Lower lobe of right lung (tissue), 2 donors: Measurements from ENCODE around the gene GALT. TPM values are rescaled to one million over a fixed set of nuclear protein-coding genes. Genes with fewer than 3 reads are reported as not detected.

Source experiments
- ATAC-seq, 2 donors: fragments of 200-7000 bp; cut with Tn5 transposase; one replicate each; pipeline ENCODE4 v1.9.1; 2020 to 2022; ENCODE audit warnings: mild to moderate bottlenecking in 2 of 2, moderate library complexity in 2 of 2
- DNase-seq: peaks from one replicate; pipeline ENCODE4 v3.0.0-alpha.2; 2020
- H3K27ac ChIP-seq: fragments of 200-600 bp; one replicate; pipeline ENCODE4 v1.8.0; 2022
- H3K27me3 ChIP-seq: fragments of 200-600 bp; one replicate; pipeline ENCODE4 v1.8.0; 2022; ENCODE audit warnings: low read depth
- H3K36me3 ChIP-seq: fragments of 200-600 bp; one replicate; pipeline ENCODE4 v1.8.0; 2022; ENCODE audit warnings: mild to moderate bottlenecking
- H3K4me1 ChIP-seq: fragments of 200-600 bp; one replicate; pipeline ENCODE4 v1.8.0; 2022
- H3K4me3 ChIP-seq: fragments of 200-600 bp; one replicate; pipeline ENCODE4 v1.8.0; 2022; ENCODE audit warnings: mild to moderate bottlenecking
- H3K9me3 ChIP-seq: fragments of 200-600 bp; one replicate; pipeline ENCODE4 v1.8.0; 2022
- CTCF ChIP-seq: fragments of 200-600 bp; IDR thresholded peaks from one replicate; pipeline ENCODE4 v1.8.0; 2022; ENCODE audit warnings: antibody characterized with exemption, mild to moderate bottlenecking
- intact Hi-C: fragments of 100-400 bp; cut with DNase I; formaldehyde crosslinking; loops from one replicate; pipeline ENCODE4 v1.11.0; 2022
- total RNA-seq: library from RNA; stranded (reverse); fragmentation: NEBNext Ultra II Directional; extraction: Animal tissue kit (Norgen Biotek cat#: 25700); gene quantifications from one replicate; pipeline ENCODE4 v1.2.1, GENCODE V29; 2021
- donor health status: DM: no; HTN: yes; CAD: no; lungs with severe emphysema.

Gene GALT
- total RNA-seq, 1 donor from 2014 or later = 51.3 TPM

- Histone ChIP-seq H3K4me3 (no peak overlapping the region), H3K4me1 (peaks cover 28% of the 10 kb centered on the region), H3K27ac (no peak overlapping the region), H3K36me3 (peaks cover 2% of the 10 kb centered on the region), H3K27me3 (peaks cover 71% of the 10 kb centered on the region), H3K9me3 (no peaks in the 10 kb centered on the region)
- ATAC-seq (no peak), DNase-seq (no peak)
- intact Hi-C loops = no loop called here
- TF ChIP-seq CTCF = no peak
Observed at GRCh38 chr9:34623374-34624235, 22.9 kb upstream of the GALT start.

- intact Hi-C loops = no loop called here
Observed at GRCh38 chr9:34624475-34625185, 21.8 kb upstream of the GALT start.

GRCh38 chr9:34625186-34625486 is 21.3 kb upstream of the GALT start:
- Histone ChIP-seq H3K27me3 (peaks cover 85% of the 10 kb centered on the region), H3K36me3 (no peaks in the 10 kb centered on the region), H3K4me3 (no peak overlapping the region), H3K9me3 (no peaks in the 10 kb centered on the region), H3K4me1 (peaks cover 21% of the 10 kb centered on the region), H3K27ac (no peak overlapping the region)
- intact Hi-C loops = no loop called here
- DNase-seq (no peak), ATAC-seq (no peak)
- TF ChIP-seq CTCF = no peak

More at GRCh38 chr9:34624475-34625185, 21.8 kb upstream of the GALT start:
- Histone ChIP-seq H3K27ac (no peak overlapping the region), H3K36me3 (no peaks in the 10 kb centered on the region), H3K9me3 (no peaks in the 10 kb centered on the region), H3K4me3 (no peak overlapping the region), H3K27me3 (peaks cover 80% of the 10 kb centered on the region), H3K4me1 (peaks cover 24% of the 10 kb centered on the region)
- no peak for TF ChIP-seq CTCF
- ATAC-seq = no peak
- DNase-seq = no peak

- DNase-seq (no peak), ATAC-seq (no peak)
- intact Hi-C loops = no loop called here
- Histone ChIP-seq H3K36me3 (no peaks in the 10 kb centered on the region), H3K27me3 (peaks cover 80% of the 10 kb centered on the region), H3K4me1 (peaks cover 16% of the 10 kb centered on the region), H3K9me3 (no peaks in the 10 kb centered on the region), H3K4me3 (peak overlapping the region; percentile 49), H3K27ac (no peak overlapping the region)
- no peak for TF ChIP-seq CTCF
Observed at GRCh38 chr9:34627716-34628655, 18.5 kb upstream of the GALT start.
